Liver (tissue), 2 donors: ENCODE results near the gene GPRIN3.

Experiments used
- YY1 ChIP-seq: IDR thresholded peaks from 2 replicates; pipeline ENCODE4 v1.6.1; 2016; ENCODE audit warnings: antibody characterized with exemption, mild to moderate bottlenecking
- ZBTB33 ChIP-seq: IDR thresholded peaks from 2 replicates; pipeline ENCODE4 v1.6.1; 2016; ENCODE audit warnings: antibody characterized with exemption
- TF ChIP-seq, protein P1 (sequence below): IDR thresholded peaks from 2 replicates; pipeline ENCODE4 v1.6.1; 2016; ENCODE audit warnings: antibody characterized with exemption, mild to moderate bottlenecking
- TF ChIP-seq, protein P2 (sequence below): fragments of 150-350 bp; IDR thresholded peaks from 2 replicates; pipeline ENCODE4 v1.5.1; 2017; ENCODE audit warnings: improper control_type of control experiment, low read depth, low read length; ENCODE audit not compliant: missing input control
- TF ChIP-seq, protein P3 (sequence below): IDR thresholded peaks from 2 replicates; pipeline ENCODE4 v1.6.1; 2016; ENCODE audit warnings: antibody characterized with exemption
- donor health status: healthy.

DNA sequence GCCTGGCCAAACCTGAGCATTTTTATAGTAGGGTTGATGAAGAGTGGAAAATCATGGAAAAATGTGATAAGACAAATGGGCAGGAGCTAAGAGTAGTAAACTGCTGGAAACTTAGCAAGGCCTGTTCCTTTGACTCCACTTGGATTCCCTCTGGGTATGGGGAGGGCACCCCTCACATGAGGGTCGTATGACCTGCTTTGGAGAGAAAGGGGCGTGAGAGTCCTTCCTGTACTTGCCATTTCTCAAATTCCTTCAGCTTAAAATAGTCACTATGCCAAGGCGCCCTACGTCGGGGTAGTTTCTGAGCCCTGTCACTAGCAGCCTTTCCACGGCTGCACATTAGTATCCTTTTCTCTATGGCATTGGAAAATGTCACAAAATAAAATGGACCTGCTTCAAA lies 49.1 kb downstream of the GPRIN3 start:
- TF ChIP-seq, protein P1, sequence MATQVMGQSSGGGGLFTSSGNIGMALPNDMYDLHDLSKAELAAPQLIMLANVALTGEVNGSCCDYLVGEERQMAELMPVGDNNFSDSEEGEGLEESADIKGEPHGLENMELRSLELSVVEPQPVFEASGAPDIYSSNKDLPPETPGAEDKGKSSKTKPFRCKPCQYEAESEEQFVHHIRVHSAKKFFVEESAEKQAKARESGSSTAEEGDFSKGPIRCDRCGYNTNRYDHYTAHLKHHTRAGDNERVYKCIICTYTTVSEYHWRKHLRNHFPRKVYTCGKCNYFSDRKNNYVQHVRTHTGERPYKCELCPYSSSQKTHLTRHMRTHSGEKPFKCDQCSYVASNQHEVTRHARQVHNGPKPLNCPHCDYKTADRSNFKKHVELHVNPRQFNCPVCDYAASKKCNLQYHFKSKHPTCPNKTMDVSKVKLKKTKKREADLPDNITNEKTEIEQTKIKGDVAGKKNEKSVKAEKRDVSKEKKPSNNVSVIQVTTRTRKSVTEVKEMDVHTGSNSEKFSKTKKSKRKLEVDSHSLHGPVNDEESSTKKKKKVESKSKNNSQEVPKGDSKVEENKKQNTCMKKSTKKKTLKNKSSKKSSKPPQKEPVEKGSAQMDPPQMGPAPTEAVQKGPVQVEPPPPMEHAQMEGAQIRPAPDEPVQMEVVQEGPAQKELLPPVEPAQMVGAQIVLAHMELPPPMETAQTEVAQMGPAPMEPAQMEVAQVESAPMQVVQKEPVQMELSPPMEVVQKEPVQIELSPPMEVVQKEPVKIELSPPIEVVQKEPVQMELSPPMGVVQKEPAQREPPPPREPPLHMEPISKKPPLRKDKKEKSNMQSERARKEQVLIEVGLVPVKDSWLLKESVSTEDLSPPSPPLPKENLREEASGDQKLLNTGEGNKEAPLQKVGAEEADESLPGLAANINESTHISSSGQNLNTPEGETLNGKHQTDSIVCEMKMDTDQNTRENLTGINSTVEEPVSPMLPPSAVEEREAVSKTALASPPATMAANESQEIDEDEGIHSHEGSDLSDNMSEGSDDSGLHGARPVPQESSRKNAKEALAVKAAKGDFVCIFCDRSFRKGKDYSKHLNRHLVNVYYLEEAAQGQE, result no peak
- TF ChIP-seq, protein P2, sequence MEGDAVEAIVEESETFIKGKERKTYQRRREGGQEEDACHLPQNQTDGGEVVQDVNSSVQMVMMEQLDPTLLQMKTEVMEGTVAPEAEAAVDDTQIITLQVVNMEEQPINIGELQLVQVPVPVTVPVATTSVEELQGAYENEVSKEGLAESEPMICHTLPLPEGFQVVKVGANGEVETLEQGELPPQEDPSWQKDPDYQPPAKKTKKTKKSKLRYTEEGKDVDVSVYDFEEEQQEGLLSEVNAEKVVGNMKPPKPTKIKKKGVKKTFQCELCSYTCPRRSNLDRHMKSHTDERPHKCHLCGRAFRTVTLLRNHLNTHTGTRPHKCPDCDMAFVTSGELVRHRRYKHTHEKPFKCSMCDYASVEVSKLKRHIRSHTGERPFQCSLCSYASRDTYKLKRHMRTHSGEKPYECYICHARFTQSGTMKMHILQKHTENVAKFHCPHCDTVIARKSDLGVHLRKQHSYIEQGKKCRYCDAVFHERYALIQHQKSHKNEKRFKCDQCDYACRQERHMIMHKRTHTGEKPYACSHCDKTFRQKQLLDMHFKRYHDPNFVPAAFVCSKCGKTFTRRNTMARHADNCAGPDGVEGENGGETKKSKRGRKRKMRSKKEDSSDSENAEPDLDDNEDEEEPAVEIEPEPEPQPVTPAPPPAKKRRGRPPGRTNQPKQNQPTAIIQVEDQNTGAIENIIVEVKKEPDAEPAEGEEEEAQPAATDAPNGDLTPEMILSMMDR, result no peak
- TF ChIP-seq YY1 (no peak), ZBTB33 (no peak)
- TF ChIP-seq, protein P3, sequence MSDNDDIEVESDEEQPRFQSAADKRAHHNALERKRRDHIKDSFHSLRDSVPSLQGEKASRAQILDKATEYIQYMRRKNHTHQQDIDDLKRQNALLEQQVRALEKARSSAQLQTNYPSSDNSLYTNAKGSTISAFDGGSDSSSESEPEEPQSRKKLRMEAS, result no peak
